Loucy (cell line): Measurements from ENCODE around the gene FGF14.

Experiments used
- H2AFZ ChIP-seq: fragments of 200-600 bp; sonication (generic); 2 replicates; pipeline ENCODE4 v1.6.0; 2016; ENCODE audit warnings: antibody characterized with exemption, mild to moderate bottlenecking, low read length, moderate library complexity
- H3F3A ChIP-seq: fragments of 200-600 bp; 2 replicates; pipeline ENCODE4 v1.6.0; 2016; ENCODE audit warnings: antibody characterized with exemption, low read depth, mild to moderate bottlenecking
- H3K27me3 ChIP-seq: fragments of 200-600 bp; sonication (generic); 2 replicates; pipeline ENCODE4 v1.6.1; 2014; ENCODE audit warnings: low read length, mild to moderate bottlenecking; ENCODE audit not compliant: insufficient read depth, poor library complexity, severe bottlenecking
- H3K36me3 ChIP-seq: fragments of 200-600 bp; sonication (generic); 2 replicates; pipeline ENCODE4 v1.6.1; 2016; ENCODE audit warnings: low read length; ENCODE audit not compliant: insufficient read depth
- H3K4me1 ChIP-seq: fragments of 200-600 bp; sonication (generic); 2 replicates; pipeline ENCODE4 v1.5.1; 2014; ENCODE audit warnings: low read length, mild to moderate bottlenecking; ENCODE audit not compliant: insufficient read depth, poor library complexity, severe bottlenecking
- H3K4me2 ChIP-seq: fragments of 200-600 bp; sonication (generic); 2 replicates; pipeline ENCODE4 v1.6.0; 2014; ENCODE audit warnings: antibody characterized with exemption, low read length, low read depth, mild to moderate bottlenecking; ENCODE audit not compliant: poor library complexity, severe bottlenecking
- H3K4me3 ChIP-seq: fragments of 200-600 bp; sonication (generic); 2 replicates; pipeline ENCODE4 v1.5.1; 2014; ENCODE audit warnings: low read length, mild to moderate bottlenecking, mixed read lengths; ENCODE audit not compliant: poor library complexity, severe bottlenecking
- H3K79me2 ChIP-seq: fragments of 200-600 bp; sonication (generic); 2 replicates; pipeline ENCODE4 v1.6.1; 2014; ENCODE audit warnings: low read length; ENCODE audit not compliant: insufficient read depth
- H3K9ac ChIP-seq: fragments of 200-600 bp; sonication (generic); 2 replicates; pipeline ENCODE4 v1.6.0; 2014; ENCODE audit warnings: mild to moderate bottlenecking, low read depth, low read length, moderate library complexity; ENCODE audit not compliant: poor library complexity, severe bottlenecking
- H3K9me2 ChIP-seq: fragments of 200-600 bp; sonication (generic); replicated peaks from 2 replicates; pipeline ENCODE4 v1.6.1; 2016; ENCODE audit warnings: low read depth, low read length, mixed read lengths
- H3K9me3 ChIP-seq: fragments of 200-600 bp; sonication (generic); 2 replicates; pipeline ENCODE4 v1.6.1; 2014; ENCODE audit warnings: mild to moderate bottlenecking, antibody characterized with exemption, low read length, low read depth; ENCODE audit not compliant: insufficient read depth
- H4K20me1 ChIP-seq: fragments of 200-600 bp; sonication (generic); 2 replicates; pipeline ENCODE4 v1.6.0; 2014; ENCODE audit warnings: antibody characterized with exemption, low read length, mild to moderate bottlenecking; ENCODE audit not compliant: insufficient read depth, poor library complexity, severe bottlenecking
- CTCF ChIP-seq: fragments of 200-600 bp; sonication (generic); conservative IDR thresholded peaks from 2 replicates; pipeline ENCODE4 v1.5.1; 2014; ENCODE audit warnings: mild to moderate bottlenecking, antibody characterized with exemption, low read length
- EZH2phosphoT487 ChIP-seq: fragments of 200-600 bp; IDR thresholded peaks from 2 replicates; pipeline ENCODE4 v1.6.1; 2018; ENCODE audit warnings: antibody characterized with exemption, mild to moderate bottlenecking, moderate library complexity, borderline replicate concordance

FGF14 gene

GRCh38 chr13:102152790-102153189, 249.1 kb downstream of the FGF14 start:
- Histone ChIP-seq H3K9me2 (no peaks in the 10 kb centered on the region), H3K4me3 (no peak overlapping the region), H3K9me3 (no peaks in the 10 kb centered on the region), H3K9ac (no peak overlapping the region), H3K27me3 (no peaks in the 10 kb centered on the region), H4K20me1 (no peaks in the 10 kb centered on the region), H3K36me3 (no peaks in the 10 kb centered on the region), H3K79me2 (no peaks in the 10 kb centered on the region), H3F3A (no peaks in the 10 kb centered on the region), H3K4me2 (no peak overlapping the region), H2AFZ (no peak overlapping the region), H3K4me1 (no peaks in the 10 kb centered on the region)
- TF ChIP-seq CTCF (no peak), EZH2phosphoT487 (no peak)

GRCh38 chr13:102147353-102147752, 254.5 kb downstream of the FGF14 start:
- H3K4me2 ChIP-seq, result no peak overlapping the region
- no peak overlapping the region for H3K4me3 ChIP-seq
- no peaks in the 10 kb centered on the region for H3F3A ChIP-seq
- TF ChIP-seq EZH2phosphoT487, result no peak
- no peak for TF ChIP-seq CTCF
- H2AFZ ChIP-seq, result no peak overlapping the region
- H3K9me3 ChIP-seq, result no peaks in the 10 kb centered on the region
- H3K9ac ChIP-seq, result no peak overlapping the region
- H3K36me3 ChIP-seq, result no peaks in the 10 kb centered on the region
- no peaks in the 10 kb centered on the region for H3K27me3 ChIP-seq
- H4K20me1 ChIP-seq, result no peaks in the 10 kb centered on the region
- H3K9me2 ChIP-seq, result no peaks in the 10 kb centered on the region
- no peaks in the 10 kb centered on the region for H3K4me1 ChIP-seq
- no peaks in the 10 kb centered on the region for H3K79me2 ChIP-seq

- no peaks in the 10 kb centered on the region for H4K20me1 ChIP-seq
These were observed 256.1 kb downstream of the FGF14 start for GRCh38 chr13:102145750-102146149.

More at GRCh38 chr13:102145750-102146149, 256.1 kb downstream of the FGF14 start:
- H3K4me3 ChIP-seq, result no peak overlapping the region
- H3K9ac ChIP-seq, result no peak overlapping the region
- H3K4me2 ChIP-seq, result no peak overlapping the region
- no peaks in the 10 kb centered on the region for H3K79me2 ChIP-seq
- no peaks in the 10 kb centered on the region for H3K27me3 ChIP-seq
- no peak overlapping the region for H2AFZ ChIP-seq
- TF ChIP-seq EZH2phosphoT487, result no peak
- no peak for TF ChIP-seq CTCF
- H3F3A ChIP-seq, result no peaks in the 10 kb centered on the region
- H3K9me3 ChIP-seq, result no peaks in the 10 kb centered on the region
- H3K4me1 ChIP-seq, result no peaks in the 10 kb centered on the region
- H3K36me3 ChIP-seq, result no peaks in the 10 kb centered on the region
- no peaks in the 10 kb centered on the region for H3K9me2 ChIP-seq
